BE2C (cell line): Measurements from ENCODE around the gene RCAN2.

Experiments
- DNase-seq: peaks from one replicate; pipeline ENCODE4 v3.0.0-alpha.2; 2020
- H3K27me3 ChIP-seq: fragments of 250-450 bp; sonication (Bioruptor Pico); 2 replicates; pipeline ENCODE4 v1.5.1; 2020; ENCODE audit warnings: mild to moderate bottlenecking
- H3K36me3 ChIP-seq: fragments of 250-450 bp; sonication (Bioruptor Pico); 2 replicates; pipeline ENCODE4 v1.5.1; 2020; ENCODE audit warnings: mild to moderate bottlenecking
- H3K4me1 ChIP-seq: fragments of 250-450 bp; sonication (Bioruptor Pico); 2 replicates; pipeline ENCODE4 v1.5.1; 2020
- H3K4me3 ChIP-seq: 2 replicates; pipeline ENCODE4 v1.5.1; 2011; ENCODE audit warnings: low read depth, low read length
- H3K9me3 ChIP-seq: fragments of 250-450 bp; sonication (Bioruptor Pico); 2 replicates; pipeline ENCODE4 v1.5.1; 2020
- CTCF ChIP-seq: IDR thresholded peaks from 2 replicates; pipeline ENCODE4 v1.5.1; 2012; ENCODE audit warnings: mild to moderate bottlenecking, low read depth, low read length

The RCAN2 gene

GRCh38 chr6:46466570-46466969 lies 24.7 kb downstream of the RCAN2 start:
- Histone ChIP-seq H3K4me1 (no peaks in the 10 kb centered on the region), H3K27me3 (no peaks in the 10 kb centered on the region), H3K36me3 (no peaks in the 10 kb centered on the region), H3K4me3 (no peak overlapping the region), H3K9me3 (no peaks in the 10 kb centered on the region)
- no peak for TF ChIP-seq CTCF
- no peak for DNase-seq

GRCh38 chr6:46465294-46466165 lies 25.7 kb downstream of the RCAN2 start:
- no peaks in the 10 kb centered on the region for H3K4me1 ChIP-seq
- H3K4me3 ChIP-seq = no peak overlapping the region
- no peaks in the 10 kb centered on the region for H3K36me3 ChIP-seq
- no peaks in the 10 kb centered on the region for H3K27me3 ChIP-seq
- H3K9me3 ChIP-seq = no peaks in the 10 kb centered on the region
- TF ChIP-seq CTCF = no peak
- no peak for DNase-seq

GRCh38 chr6:46456297-46456696 lies 35.0 kb downstream of the RCAN2 start:
- no peak for TF ChIP-seq CTCF
- Histone ChIP-seq H3K4me3 (no peak overlapping the region), H3K9me3 (no peaks in the 10 kb centered on the region), H3K27me3 (no peaks in the 10 kb centered on the region), H3K36me3 (no peaks in the 10 kb centered on the region), H3K4me1 (no peaks in the 10 kb centered on the region)
- DNase-seq = no peak

GRCh38 chr6:46454691-46455090 lies 36.6 kb downstream of the RCAN2 start:
- Histone ChIP-seq H3K36me3 (no peaks in the 10 kb centered on the region), H3K9me3 (no peaks in the 10 kb centered on the region)
- no peak for TF ChIP-seq CTCF

GRCh38 chr6:46453741-46454316 lies 37.4 kb downstream of the RCAN2 start:
- Histone ChIP-seq H3K4me3 (no peak overlapping the region), H3K27me3 (no peaks in the 10 kb centered on the region), H3K4me1 (no peaks in the 10 kb centered on the region), H3K36me3 (no peaks in the 10 kb centered on the region), H3K9me3 (no peaks in the 10 kb centered on the region)
- no peak for TF ChIP-seq CTCF
- no peak for DNase-seq

More at GRCh38 chr6:46454691-46455090, 36.6 kb downstream of the RCAN2 start:
- Histone ChIP-seq H3K4me3 (no peak overlapping the region), H3K4me1 (no peaks in the 10 kb centered on the region), H3K27me3 (no peaks in the 10 kb centered on the region)
- DNase-seq = no peak

GRCh38 chr6:46453216-46453615 lies 38.0 kb downstream of the RCAN2 start:
- no peak for TF ChIP-seq CTCF
- no peak for DNase-seq
- Histone ChIP-seq H3K4me3 (no peak overlapping the region), H3K9me3 (no peaks in the 10 kb centered on the region), H3K4me1 (no peaks in the 10 kb centered on the region), H3K27me3 (no peaks in the 10 kb centered on the region), H3K36me3 (no peaks in the 10 kb centered on the region)
